Spleen (tissue), 11 donors: ENCODE data around the gene AEBP1. TPM values are rescaled to one million over a fixed set of nuclear protein-coding genes. Genes with fewer than 3 reads are reported as not detected.

Experiments
- DNase-seq: peaks from one replicate; pipeline ENCODE4 v3.0.0-alpha.2; 2020
- H3K27ac ChIP-seq, 8 donors: fragments of 200-600 bp; sonication (generic) in 7 of 8; 1 replicate in 4 of 8; 2 replicates in 4 of 8; pipeline versions ENCODE4 v1.5.0 to v1.8.0; 2016 to 2021; ENCODE audit warnings: inconsistent platforms in 4 of 8, mild to moderate bottlenecking in 4 of 8, moderate library complexity in 1 of 8
- H3K27me3 ChIP-seq, 7 donors: fragments of 200-600 bp; sonication (generic) in 6 of 7; replicated peaks in 1 of 7; 1 replicate in 4 of 7; 2 replicates in 3 of 7; pipeline versions ENCODE4 v1.5.0 to v1.8.0; 2016 to 2021; ENCODE audit warnings: inconsistent platforms in 3 of 7, mild to moderate bottlenecking in 1 of 7
- H3K36me3 ChIP-seq, 6 donors: fragments of 200-600 bp; sonication (generic) in 5 of 6; 1 replicate in 4 of 6; 2 replicates in 2 of 6; pipeline versions ENCODE4 v1.5.0 to v1.8.0; 2016 to 2021; ENCODE audit warnings: inconsistent platforms in 2 of 6
- H3K4me1 ChIP-seq, 6 donors: fragments of 200-600 bp; sonication (generic) in 5 of 6; 1 replicate in 3 of 6; 2 replicates in 3 of 6; pipeline versions ENCODE4 v1.5.0 to v1.8.0; 2016 to 2021; ENCODE audit warnings: inconsistent platforms in 3 of 6
- H3K4me3 ChIP-seq, 8 donors: fragments of 200-600 bp; sonication (generic) in 7 of 8; 1 replicate in 4 of 8; 2 replicates in 4 of 8; pipeline versions ENCODE4 v1.5.0 to v1.8.0; 2016 to 2021; ENCODE audit warnings: inconsistent platforms in 4 of 8, mild to moderate bottlenecking in 4 of 8, moderate library complexity in 2 of 8
- H3K9me3 ChIP-seq, 8 donors: fragments of 200-600 bp; sonication (generic) in 7 of 8; 1 replicate in 4 of 8; 2 replicates in 4 of 8; pipeline versions ENCODE4 v1.5.0 to v1.8.0; 2016 to 2021; ENCODE audit warnings: inconsistent platforms in 4 of 8
- POLR2A ChIP-seq, 3 donors: fragments of 450-650 bp; IDR thresholded peaks; one replicate each; pipeline ENCODE4 v1.5.1; 2017; ENCODE audit warnings: antibody characterized with exemption in 3 of 3, mild to moderate bottlenecking in 1 of 3
- POLR2AphosphoS5 ChIP-seq, 3 donors: sonication (generic); formaldehyde crosslinking; IDR thresholded peaks; one replicate each; pipeline ENCODE4 v1.5.1; 2017; ENCODE audit warnings: antibody characterized with exemption in 3 of 3
- WGBS, 5 donors: extraction: QIAGEN DNeasy Blood & Tissue Kit in 3 of 5; methylation state at CpG; one replicate each; pipeline versions ENCODE4 v1.1.5 to v1.1.7; 2013 to 2018; 5-methylcytosine and 5-hydroxymethylcytosine counted together
- intact Hi-C: fragments of 100-400 bp; cut with DNase I; formaldehyde crosslinking; loops from one replicate; pipeline ENCODE4 v1.15.0; 2023; ENCODE audit warnings: low total_unique reads
- polyA plus RNA-seq, 3 donors: library from polyadenylated mRNA; stranded (reverse); fragments of 200-250 nt; gene quantifications; one replicate each; pipeline ENCODE4 v1.2.1, GENCODE V29; 2013
- total RNA-seq, 7 donors: library from RNA; depleted of rRNA in 3 of 7; stranded (reverse); fragments of >200 nt in 3 of 7; fragmentation: NEBNext Ultra II Directional in 4 of 7; extraction: Animal tissue kit (Norgen Biotek cat#: 25700) in 4 of 7; gene quantifications; one replicate each; pipeline versions ENCODE4 v1.1.0 to v1.2.1, GENCODE V29; 2016 to 2021
- TF ChIP-seq, protein P1 (sequence below), 11 experiments: fragments of 200-600 bp in 7 of 11; fragments of 450-650 bp in 4 of 11; sonication (generic) in 4 of 11; IDR thresholded peaks in 8 of 11; conservative IDR thresholded peaks in 3 of 11; 1 replicate in 7 of 11; 2 replicates in 4 of 11; pipeline versions ENCODE4 v1.4.0 to v1.8.0; 2016 to 2021; ENCODE audit warnings: antibody characterized with exemption in 11 of 11, inconsistent platforms in 4 of 11, mild to moderate bottlenecking in 1 of 11
- donor health status: healthy with polysubstance abuse.
- donor health status: DM: no; HTN: no; CAD: no; lungs with moderate emphysema.
- donor health status: DM: no; HTN: no; CAD: no.
- donor health status: Bipolar disorder and iron deficiency.
- donor health status: healthy.
- donor health status: DM: no; HTN: no; CAD: no.
- donor health status: DM: yes; HTN: yes; CAD: no.

Gene AEBP1
- total and polyA plus RNA-seq, 10 donors, result 41.3 to 106 (median 76.0) TPM

DNA sequence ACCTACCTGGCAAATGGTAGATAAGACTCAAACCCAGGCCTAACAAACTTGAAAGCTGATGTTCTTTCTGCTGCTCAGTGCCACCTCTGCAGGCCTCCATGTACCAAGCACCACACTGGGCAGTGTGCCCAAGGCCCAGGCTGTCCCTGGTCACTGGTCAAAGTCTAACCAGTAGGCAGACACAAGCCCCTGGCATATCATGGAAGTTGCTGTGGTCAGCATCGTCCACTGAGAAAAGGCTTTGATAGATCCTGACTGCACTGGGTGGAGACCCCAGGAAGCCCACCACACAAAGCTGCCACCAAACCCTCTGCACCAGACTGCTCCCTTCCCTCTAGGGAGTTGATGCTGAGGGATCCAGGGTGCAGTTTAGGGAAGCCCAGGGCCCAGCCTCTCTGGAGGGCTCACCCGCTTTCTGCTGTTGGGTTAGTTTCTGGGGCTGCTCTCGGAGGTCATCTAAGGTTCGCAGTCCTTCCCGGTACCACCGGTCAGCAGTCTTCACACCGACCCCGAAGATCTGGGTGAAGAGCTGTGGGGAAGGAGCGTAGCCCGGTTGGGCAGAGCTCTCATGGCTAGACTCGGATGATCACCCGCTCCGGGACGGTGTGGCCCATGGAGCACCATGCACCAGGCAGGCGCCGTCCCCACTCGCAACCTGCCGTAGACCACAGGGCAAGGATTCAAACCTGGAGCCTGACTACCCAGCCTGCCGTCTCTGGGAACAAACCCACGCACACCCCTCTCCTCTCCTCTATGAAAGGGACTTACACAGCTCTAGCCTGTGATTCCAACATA, 27.8 kb upstream of the AEBP1 start:
- H3K4me3 ChIP-seq, result no peak overlapping the region
- peak overlapping the region in 4 of 8 donors; percentile 92 to 98 (median 96) for H3K27ac ChIP-seq
- no peaks in the 10 kb centered on the region for H3K27me3 ChIP-seq
- 93 to 97% (median 95%) methylated on average over 10 to 20 of the region's 20 CpGs for WGBS, 5 donors
- peaks cover 0 to 89% (median 74%) of the 10 kb centered on the region in 6 donors for H3K36me3 ChIP-seq
- H3K4me1 ChIP-seq, result peaks cover 25 to 98% (median 66%) of the 10 kb centered on the region in 6 donors
- TF ChIP-seq POLR2AphosphoS5 (IDR thresholded peaks at IDR 0.05) (peak in 1 of 3 donors; percentile 35), POLR2A (IDR thresholded peaks at IDR 0.05) (no peak)
- H3K9me3 ChIP-seq, result no peaks in the 10 kb centered on the region
- DNase-seq, result peak; percentile 78
- intact Hi-C loops, result no loop called here

GRCh38 chr7:44077061-44077460, 27.1 kb upstream of the AEBP1 start:
- peaks cover 0 to 89% (median 74%) of the 10 kb centered on the region in 6 donors for H3K36me3 ChIP-seq
- no peaks in the 10 kb centered on the region for H3K9me3 ChIP-seq
- peak overlapping the region in 2 of 8 donors; percentile 96 to 98 for H3K27ac ChIP-seq
- H3K27me3 ChIP-seq, result no peaks in the 10 kb centered on the region
- TF ChIP-seq POLR2AphosphoS5 (IDR thresholded peaks at IDR 0.05), result peak in 1 of 3 donors; percentile 16
- TF ChIP-seq, protein P1, sequence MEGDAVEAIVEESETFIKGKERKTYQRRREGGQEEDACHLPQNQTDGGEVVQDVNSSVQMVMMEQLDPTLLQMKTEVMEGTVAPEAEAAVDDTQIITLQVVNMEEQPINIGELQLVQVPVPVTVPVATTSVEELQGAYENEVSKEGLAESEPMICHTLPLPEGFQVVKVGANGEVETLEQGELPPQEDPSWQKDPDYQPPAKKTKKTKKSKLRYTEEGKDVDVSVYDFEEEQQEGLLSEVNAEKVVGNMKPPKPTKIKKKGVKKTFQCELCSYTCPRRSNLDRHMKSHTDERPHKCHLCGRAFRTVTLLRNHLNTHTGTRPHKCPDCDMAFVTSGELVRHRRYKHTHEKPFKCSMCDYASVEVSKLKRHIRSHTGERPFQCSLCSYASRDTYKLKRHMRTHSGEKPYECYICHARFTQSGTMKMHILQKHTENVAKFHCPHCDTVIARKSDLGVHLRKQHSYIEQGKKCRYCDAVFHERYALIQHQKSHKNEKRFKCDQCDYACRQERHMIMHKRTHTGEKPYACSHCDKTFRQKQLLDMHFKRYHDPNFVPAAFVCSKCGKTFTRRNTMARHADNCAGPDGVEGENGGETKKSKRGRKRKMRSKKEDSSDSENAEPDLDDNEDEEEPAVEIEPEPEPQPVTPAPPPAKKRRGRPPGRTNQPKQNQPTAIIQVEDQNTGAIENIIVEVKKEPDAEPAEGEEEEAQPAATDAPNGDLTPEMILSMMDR (IDR thresholded peaks at IDR 0.05 in 8 of 11, conservative IDR thresholded peaks at IDR 0.05 in 3 of 11), result no peak
- no peak overlapping the region for H3K4me3 ChIP-seq
- peaks cover 24 to 98% (median 63%) of the 10 kb centered on the region in 6 donors for H3K4me1 ChIP-seq
- peak; percentile 67 for DNase-seq
- intact Hi-C loops, result no loop called here
- 82 to 90% (median 86%) methylated on average over 8 to 9 of the region's 9 CpGs for WGBS, 5 donors

GRCh38 chr7:44077681-44078091, 26.5 kb upstream of the AEBP1 start:
- DNase-seq, result peak; percentile 70
- H3K4me1 ChIP-seq, result peaks cover 17 to 92% (median 58%) of the 10 kb centered on the region in 6 donors
- H3K36me3 ChIP-seq, result peaks cover 0 to 83% (median 73%) of the 10 kb centered on the region in 6 donors

DNA sequence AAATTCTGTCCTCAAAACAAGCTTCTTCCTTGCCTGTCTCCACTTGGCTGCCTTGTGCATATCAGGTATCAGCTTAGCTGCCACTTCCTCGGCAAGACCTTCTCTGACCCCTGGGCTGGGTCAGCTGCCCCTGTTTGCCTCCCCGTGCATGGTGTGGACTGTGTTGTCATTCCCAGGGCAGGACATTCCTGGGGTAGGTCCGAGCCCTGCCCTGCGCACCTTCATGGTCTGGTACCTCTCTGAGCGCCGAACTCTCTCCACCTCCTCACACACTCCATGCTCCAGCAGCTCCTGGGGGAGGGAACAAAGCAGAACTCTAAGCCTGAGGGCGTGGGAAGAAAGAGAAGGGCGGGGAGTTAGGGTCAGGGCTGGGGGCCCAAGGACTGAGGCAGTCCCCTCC, 25.6 kb upstream of the AEBP1 start:
- TF ChIP-seq POLR2AphosphoS5 (IDR thresholded peaks at IDR 0.05), result peak in 1 of 3 donors; percentile 25
- TF ChIP-seq POLR2A (IDR thresholded peaks at IDR 0.05), result no peak
- TF ChIP-seq, protein P1 (IDR thresholded peaks at IDR 0.05 in 8 of 11, conservative IDR thresholded peaks at IDR 0.05 in 3 of 11), result no peak
- H3K4me3 ChIP-seq, result no peak overlapping the region
- H3K27me3 ChIP-seq, result no peaks in the 10 kb centered on the region
- DNase-seq, result peak; percentile 68
- 72 to 87% (median 77%) methylated on average over 8 of the region's 8 CpGs for WGBS, 5 donors
- peaks cover 0 to 74% (median 65%) of the 10 kb centered on the region in 6 donors for H3K36me3 ChIP-seq
- peaks cover 12 to 91% (median 53%) of the 10 kb centered on the region in 6 donors for H3K4me1 ChIP-seq
- intact Hi-C loops, result no loop called here
- no peaks in the 10 kb centered on the region for H3K9me3 ChIP-seq
- H3K27ac ChIP-seq, result peak overlapping the region in 5 of 8 donors; percentile 5 to 99 (median 96)

More at GRCh38 chr7:44077681-44078091, 26.5 kb upstream of the AEBP1 start:
- no peaks in the 10 kb centered on the region for H3K9me3 ChIP-seq
- peak overlapping the region in 4 of 8 donors; percentile 48 to 99 (median 97) for H3K27ac ChIP-seq
- no peaks in the 10 kb centered on the region for H3K27me3 ChIP-seq
- no peak overlapping the region for H3K4me3 ChIP-seq
- intact Hi-C loops, result no loop called here
- TF ChIP-seq POLR2AphosphoS5 (IDR thresholded peaks at IDR 0.05) (no peak), POLR2A (IDR thresholded peaks at IDR 0.05) (no peak)
- TF ChIP-seq, protein P1 (IDR thresholded peaks at IDR 0.05 in 8 of 11, conservative IDR thresholded peaks at IDR 0.05 in 3 of 11), result no peak
- 77 to 83% (median 82%) methylated on average over 5 of the region's 5 CpGs for WGBS, 5 donors
